Measurements from ENCODE around the gene KIF13A. TPM values are rescaled to one million over a fixed set of nuclear protein-coding genes. Genes with fewer than 3 reads are reported as not detected.
A peak's percentile ranks its signal among the peaks of the same experiment; 100 is the strongest.
"Not testable (repeated sequence)": the region's sequence is repeated elsewhere in the genome, so short reads cannot be mapped to it uniquely, and the experiment has no call there.

KIF13A gene
- total RNA-seq, 2 donors from 2014 or later, result 40.5 to 47.0 TPM

DNA sequence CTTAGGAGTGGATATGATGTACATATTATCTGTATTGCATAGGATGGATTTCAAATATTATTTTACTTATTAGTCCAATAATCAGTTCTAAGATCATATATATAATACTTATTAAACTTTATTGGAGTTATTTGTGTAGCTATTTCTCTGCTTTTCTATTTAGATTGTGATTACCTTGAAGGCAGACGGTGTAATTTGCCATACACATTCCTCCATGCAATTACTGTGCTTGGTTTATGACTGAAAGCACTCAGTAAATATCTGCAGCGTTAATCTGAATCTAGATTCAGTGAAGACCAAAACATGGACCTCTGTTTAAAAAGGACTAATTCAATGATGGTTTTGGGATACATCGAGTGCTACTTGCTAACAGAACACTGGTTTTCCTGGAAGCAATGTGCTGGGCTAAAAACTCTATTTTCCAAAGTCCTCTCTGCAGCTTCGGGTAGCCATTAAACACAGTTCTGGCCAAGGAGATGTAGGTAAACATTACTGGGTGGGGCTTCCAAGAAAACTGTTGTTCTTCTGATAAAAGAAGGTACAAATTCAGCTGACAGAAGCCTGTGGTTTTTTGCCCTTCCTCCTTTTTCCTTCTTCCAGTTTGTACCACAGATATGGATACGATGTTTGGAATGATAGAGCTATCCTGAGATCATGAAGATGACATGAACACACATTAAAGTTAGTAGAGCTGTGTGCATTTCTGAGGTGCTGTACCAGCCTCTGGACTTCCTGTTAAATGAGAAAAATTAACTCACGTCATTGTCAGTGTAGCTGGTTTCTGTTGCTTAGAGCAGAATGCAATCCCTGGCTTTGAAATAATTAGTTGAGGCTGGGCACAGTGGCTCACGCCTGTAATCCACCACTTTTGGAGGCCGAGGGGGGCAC, 144.3 kb downstream of the KIF13A start:
- intact Hi-C loops (cut with DNase I, micrococcal nuclease), result no loop called here
- ATAC-seq, result peak; percentile 85

GRCh38 chr6:17842014-17842776, 145.2 kb downstream of the KIF13A start:
- no peak for ATAC-seq
- intact Hi-C loops (cut with DNase I, micrococcal nuclease), result no loop called here

More for the DNA sequence above, 144.3 kb downstream of the KIF13A start:
- DNase-seq, result no peak

DNA sequence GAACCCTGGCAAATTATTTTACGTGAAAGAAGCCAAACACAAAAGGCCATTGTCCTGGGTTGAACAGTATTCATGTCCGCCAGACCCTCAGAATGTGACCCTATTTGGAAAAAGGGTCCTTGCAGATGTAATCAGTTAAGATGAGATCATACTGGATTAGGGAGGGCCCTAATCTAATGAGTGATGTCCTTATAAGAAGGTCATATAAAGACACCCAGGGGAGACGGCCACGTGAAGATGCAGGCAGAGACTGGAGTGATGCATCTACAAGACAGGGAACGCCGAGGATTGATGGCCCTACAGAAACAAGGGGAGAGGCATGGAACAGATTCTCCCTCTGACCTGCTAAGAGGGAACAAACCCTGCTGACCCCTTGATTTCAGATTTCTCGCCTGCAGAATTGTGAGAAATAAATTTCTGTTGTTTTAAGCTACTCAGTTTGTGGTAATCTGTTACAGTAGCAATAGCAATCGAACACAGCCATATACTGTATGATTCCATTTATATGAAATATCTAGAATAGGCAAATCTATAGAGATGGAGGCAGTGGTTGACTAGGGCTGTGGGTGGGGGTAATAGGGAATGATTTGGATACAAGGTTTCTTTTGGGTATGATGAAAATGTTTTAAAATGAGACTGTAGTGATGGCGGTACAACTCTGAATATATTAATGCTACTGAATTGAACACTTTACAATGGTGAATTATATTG, 147.8 kb downstream of the KIF13A start:
- ATAC-seq (no peak), DNase-seq (no peak)
- intact Hi-C loops (cut with DNase I, micrococcal nuclease), result no loop called here

More at GRCh38 chr6:17842014-17842776, 145.2 kb downstream of the KIF13A start:
- DNase-seq, result no peak

GRCh38 chr6:17836293-17836692, 151.1 kb downstream of the KIF13A start:
- intact Hi-C loops (cut with DNase I, micrococcal nuclease), result no loop called here
- DNase-seq (no peak), ATAC-seq (no peak)

GRCh38 chr6:17835784-17836183, 151.7 kb downstream of the KIF13A start:
- intact Hi-C loops (cut with DNase I, micrococcal nuclease), result no loop called here
- ATAC-seq (no peak), DNase-seq (no peak)

DNA sequence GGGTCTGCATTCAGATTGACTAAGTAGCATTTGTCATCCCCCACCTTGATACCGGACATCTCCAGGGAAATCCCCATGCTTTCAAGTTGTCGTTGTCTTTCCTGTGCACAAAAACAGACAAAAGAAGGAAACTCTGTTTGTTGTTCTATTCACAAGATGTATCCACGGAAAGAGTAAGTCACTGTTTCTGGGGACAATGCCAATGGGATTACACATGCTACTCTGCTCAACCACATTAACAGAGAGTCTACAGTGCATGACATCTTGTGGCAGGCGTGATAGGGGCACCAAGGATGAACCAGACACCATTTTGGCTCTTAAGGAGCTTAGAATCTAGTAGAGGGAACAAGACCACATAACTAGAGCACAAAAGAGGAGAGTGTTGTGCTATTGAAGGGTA, 156.3 kb downstream of the KIF13A start:
- DNase-seq (no peak), ATAC-seq (no peak)
- intact Hi-C loops (cut with DNase I, micrococcal nuclease), result no loop called here

- no peak for DNase-seq
- ATAC-seq, result no peak
- intact Hi-C loops (cut with DNase I, micrococcal nuclease), result no loop called here
Measured at GRCh38 chr6:17829905-17830304, 157.5 kb downstream of the KIF13A start.

DNA sequence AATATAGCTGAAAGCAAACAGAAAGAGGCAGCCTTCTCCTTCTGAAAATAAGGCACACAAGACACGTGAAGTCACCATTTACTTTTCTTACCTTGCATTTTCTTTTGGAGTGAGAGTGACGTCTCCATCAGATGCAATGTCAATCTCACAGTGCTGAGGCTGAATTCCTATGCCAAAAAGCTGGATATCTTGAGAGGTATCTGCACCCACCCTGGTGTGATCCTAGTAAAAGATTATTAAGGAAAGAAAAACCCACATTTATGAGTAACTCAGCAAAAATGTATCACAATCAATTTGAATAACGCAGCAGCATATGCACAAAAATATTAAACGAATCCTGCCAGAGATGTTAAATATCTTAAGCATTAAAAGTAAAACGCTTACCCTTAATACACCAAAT, 159.3 kb downstream of the KIF13A start:
- no peak for DNase-seq
- intact Hi-C loops (cut with DNase I, micrococcal nuclease), result no loop called here
- no peak for ATAC-seq

- ATAC-seq, result no peak
- no peak for DNase-seq
- intact Hi-C loops (cut with DNase I, micrococcal nuclease), result no loop called here
Measured at GRCh38 chr6:17826301-17826700, 161.1 kb downstream of the KIF13A start.

GRCh38 chr6:17820055-17820454, 167.4 kb downstream of the KIF13A start:
- intact Hi-C loops (cut with DNase I, micrococcal nuclease), result no loop called here
- DNase-seq (no peak), ATAC-seq (no peak)

- peak; percentile 36 for ATAC-seq
Measured at GRCh38 chr6:17817763-17818162, 169.7 kb downstream of the KIF13A start.

DNA sequence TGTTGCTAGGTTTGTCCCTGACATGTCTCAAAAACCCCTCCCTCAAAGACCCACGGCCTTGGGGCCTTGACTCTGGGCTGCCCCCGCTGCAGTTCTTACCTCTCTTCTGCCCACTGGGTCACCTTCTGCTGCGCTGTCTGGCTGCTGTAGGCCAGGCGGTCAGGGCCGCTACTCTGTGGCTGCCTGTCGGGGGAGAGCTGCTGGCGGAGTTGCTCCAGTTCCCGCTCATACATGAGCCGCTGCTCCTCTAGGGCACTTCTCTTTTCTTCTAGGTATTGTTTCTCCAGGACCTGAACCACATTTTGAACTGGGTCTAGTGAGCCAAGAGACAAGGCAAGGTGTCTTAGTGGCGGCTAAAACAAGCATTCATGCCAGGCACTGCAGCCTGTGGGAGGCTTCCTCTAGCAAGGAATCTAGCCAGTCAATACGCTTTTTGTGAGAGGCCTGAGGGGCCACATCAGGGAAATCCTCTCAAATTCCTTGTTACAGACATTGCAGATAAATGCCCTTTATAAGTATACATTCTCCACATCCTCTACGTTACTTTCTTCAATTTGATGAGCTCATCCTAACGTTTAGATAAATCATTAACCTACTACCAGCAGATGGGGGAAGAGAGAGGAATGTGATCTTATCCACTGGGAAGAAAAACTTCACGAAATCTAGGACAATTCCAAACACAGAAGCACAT, 170.4 kb downstream of the KIF13A start:
- DNase-seq (no peak), ATAC-seq (peak; percentile 73)
- intact Hi-C loops (cut with DNase I, micrococcal nuclease), result no loop called here

More at GRCh38 chr6:17817763-17818162, 169.7 kb downstream of the KIF13A start:
- intact Hi-C loops (cut with DNase I, micrococcal nuclease), result no loop called here
- no peak for DNase-seq

DNA sequence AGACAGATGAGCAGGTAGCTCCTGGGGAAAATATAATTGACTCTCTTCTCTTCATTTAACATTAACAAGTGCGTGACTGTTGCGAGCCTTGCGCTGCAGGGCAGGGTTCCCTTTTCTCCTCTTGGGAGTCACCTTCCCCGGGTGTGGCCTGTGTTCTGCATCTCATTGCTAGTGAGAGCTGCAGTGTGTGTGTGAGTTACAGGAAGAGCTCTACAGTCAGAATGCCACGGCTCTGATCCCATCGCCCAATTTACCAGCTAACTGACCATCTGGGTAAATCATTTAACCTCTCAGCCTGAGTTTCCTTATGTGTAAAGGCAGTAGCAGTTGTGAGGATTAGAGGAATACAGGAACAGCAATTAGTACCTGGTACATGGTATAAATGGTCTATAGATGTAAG, 173.9 kb downstream of the KIF13A start:
- no peak for DNase-seq
- intact Hi-C loops (cut with DNase I, micrococcal nuclease), result no loop called here
- no peak for ATAC-seq

DNA sequence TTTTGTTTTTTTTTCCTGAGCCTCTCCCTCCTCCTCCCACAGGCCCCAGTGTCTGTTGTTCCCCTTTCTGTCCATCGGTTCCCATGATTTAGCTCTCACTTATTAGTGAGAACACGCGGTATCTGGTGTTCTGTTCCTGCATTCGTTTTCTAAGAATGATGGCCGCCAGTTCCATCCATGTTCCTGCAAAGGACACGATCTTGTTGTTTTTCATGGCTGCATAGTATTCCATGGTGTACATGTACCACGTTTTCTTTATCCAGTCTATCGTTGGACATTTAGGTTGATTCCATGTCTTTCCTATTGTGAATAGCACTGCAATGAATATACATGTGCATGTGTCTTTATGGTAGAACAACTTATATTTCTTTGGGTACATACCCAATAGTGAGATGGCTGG, 175.1 kb downstream of the KIF13A start:
- intact Hi-C loops (cut with DNase I, micrococcal nuclease), result no loop called here
- no peak for ATAC-seq
- no peak for DNase-seq

- intact Hi-C loops (cut with DNase I, micrococcal nuclease), result no loop called here
- DNase-seq, result no peak
- no peak for ATAC-seq
Measured at GRCh38 chr6:17808609-17809008, 178.8 kb downstream of the KIF13A start.

- ATAC-seq; DNase-seq; intact Hi-C loops (cut with DNase I, micrococcal nuclease): not testable (repeated sequence)
Measured at GRCh38 chr6:17807431-17807830, 180.0 kb downstream of the KIF13A start.

DNA sequence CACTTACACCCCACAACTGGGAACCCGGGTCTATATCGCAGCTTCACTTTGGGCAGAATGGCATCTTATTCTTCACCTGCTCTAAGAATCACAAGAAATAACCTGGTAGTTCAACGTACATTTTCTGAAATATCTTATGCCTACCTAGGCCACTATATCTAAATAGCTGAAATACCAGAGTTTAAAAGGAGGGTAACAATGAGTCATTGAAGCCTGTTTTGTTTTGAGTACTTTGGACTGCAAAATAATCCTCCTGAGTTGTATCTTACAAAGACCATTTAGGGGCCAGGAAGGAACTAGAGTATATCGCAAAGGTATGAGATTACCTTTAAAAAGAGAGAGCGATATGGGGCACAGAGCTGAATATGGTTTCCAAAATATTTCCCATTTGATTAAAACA, 184.0 kb downstream of the KIF13A start:
- DNase-seq, result no peak
- intact Hi-C loops (cut with DNase I, micrococcal nuclease), result loop anchor here in 1 of 2 donors (5.0 kb wide), 1 partner anchor 646 kb away; no protein-coding TSS in a partner anchor
- no peak for ATAC-seq

DNA sequence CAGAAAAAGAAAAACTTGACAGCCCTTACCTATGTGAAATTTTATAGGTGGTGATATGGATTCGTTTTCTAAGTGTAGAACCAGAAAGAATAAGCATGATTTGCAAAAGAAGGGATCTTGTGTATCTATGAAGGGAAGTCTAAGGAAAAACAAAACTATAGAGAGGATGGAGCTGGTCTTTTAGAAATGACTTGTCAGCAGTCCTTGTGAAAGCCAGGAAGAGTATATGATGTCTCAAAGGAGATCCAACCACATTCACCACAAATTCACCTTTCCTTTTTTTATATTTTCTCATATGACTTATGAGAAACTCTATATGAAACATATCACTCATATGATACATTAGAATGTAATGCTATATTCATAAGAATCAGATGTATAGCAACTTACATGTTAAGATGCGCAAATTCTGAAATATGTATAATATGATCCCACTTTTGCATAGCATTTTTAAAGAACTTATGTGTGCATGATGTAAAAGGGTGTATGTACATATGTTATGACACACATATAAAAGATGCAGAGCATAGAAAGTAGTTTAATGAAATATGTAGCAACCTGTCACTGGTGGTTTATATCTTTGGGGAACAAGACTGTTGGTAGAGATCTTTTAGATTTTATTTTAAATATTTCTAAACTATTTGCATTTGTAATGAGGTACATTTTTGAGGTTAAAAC, 188.8 kb downstream of the KIF13A start:
- no peak for DNase-seq
- intact Hi-C loops (cut with DNase I, micrococcal nuclease), result no loop called here
- ATAC-seq, result no peak

All from left colon (tissue), 2 donors.